Activated naive CD4-positive, alpha-beta T cell treated with anti-CD3 and anti-CD28 coated beads, Interleukin-2, amount 50 U/mL, for 24 hours (primary cell): ENCODE results near the gene LTBP1.
"Not testable (repeated sequence)": the region's sequence is repeated elsewhere in the genome, so short reads cannot be mapped to it uniquely, and the experiment has no call there.

Source experiments
- H3K27ac Mint-ChIP-seq: one replicate; pipeline ENCODE4 v1.8.0; 2021; ENCODE audit warnings: mild to moderate bottlenecking, mixed read lengths
- H3K27me3 Mint-ChIP-seq: one replicate; pipeline ENCODE4 v1.8.0; 2021; ENCODE audit warnings: mixed read lengths
- H3K36me3 Mint-ChIP-seq: one replicate; pipeline ENCODE4 v1.8.0; 2021; ENCODE audit warnings: mixed read lengths
- H3K4me1 Mint-ChIP-seq: one replicate; pipeline ENCODE4 v1.8.0; 2021; ENCODE audit warnings: mixed read lengths
- H3K4me3 Mint-ChIP-seq: one replicate; pipeline ENCODE4 v1.8.0; 2021; ENCODE audit warnings: mild to moderate bottlenecking, mixed read lengths
- H3K9me3 Mint-ChIP-seq: one replicate; pipeline ENCODE4 v1.8.0; 2021; ENCODE audit warnings: mixed read lengths

Gene LTBP1

DNA sequence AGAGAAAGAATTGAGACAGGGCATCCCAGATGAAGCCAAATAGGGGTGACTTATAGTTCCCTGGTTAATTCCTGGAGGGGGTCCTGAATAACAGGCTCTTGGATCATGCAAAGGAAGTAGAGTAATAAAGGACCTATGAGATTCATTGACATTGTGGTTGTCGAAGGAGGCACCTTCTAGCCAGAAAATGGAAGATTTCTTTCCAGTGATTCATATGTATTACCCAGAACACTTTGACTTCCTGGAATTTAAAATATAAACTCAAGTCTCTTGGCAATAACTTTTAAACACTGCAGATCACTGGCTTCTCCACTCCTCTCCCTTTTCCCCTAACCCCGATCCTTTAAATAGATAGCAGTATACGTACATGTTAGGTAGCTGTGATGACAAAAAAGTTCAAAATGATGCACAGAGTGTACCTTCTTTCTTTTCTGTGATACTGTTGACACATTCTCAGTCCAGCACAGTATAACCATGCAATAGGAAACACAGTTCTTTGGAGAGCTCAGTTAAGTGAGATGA, 211.8 kb downstream of the LTBP1 start:
- Mint-ChIP-seq H3K4me1 (no peaks in the 10 kb centered on the region), H3K27ac (peak overlapping the region; percentile 47), H3K27me3 (no peaks in the 10 kb centered on the region), H3K36me3 (no peaks in the 10 kb centered on the region), H3K9me3 (no peaks in the 10 kb centered on the region), H3K4me3 (no peak overlapping the region)

DNA sequence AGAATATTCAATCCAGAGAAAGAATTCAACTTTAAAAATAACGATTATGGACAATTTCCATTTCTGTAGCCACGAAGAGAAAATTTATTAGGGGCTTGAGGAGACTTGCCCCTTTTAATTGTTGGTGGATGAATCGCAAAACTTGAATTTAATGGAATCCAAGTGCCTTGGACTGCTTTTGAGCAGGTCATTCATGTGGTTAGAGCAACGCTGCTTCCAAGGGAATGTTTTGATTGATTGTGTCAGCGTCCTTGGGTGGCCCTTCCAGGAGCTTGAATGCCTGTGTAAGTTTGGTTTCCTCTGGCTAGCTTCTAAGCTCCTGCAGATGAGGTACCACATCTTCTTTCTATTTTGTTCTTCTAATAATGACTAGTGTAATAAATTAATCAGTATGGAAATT, 213.4 kb downstream of the LTBP1 start:
- Mint-ChIP-seq H3K9me3 (no peaks in the 10 kb centered on the region), H3K27me3 (no peaks in the 10 kb centered on the region), H3K27ac (no peak overlapping the region), H3K4me3 (no peak overlapping the region), H3K4me1 (no peaks in the 10 kb centered on the region), H3K36me3 (no peaks in the 10 kb centered on the region)

DNA sequence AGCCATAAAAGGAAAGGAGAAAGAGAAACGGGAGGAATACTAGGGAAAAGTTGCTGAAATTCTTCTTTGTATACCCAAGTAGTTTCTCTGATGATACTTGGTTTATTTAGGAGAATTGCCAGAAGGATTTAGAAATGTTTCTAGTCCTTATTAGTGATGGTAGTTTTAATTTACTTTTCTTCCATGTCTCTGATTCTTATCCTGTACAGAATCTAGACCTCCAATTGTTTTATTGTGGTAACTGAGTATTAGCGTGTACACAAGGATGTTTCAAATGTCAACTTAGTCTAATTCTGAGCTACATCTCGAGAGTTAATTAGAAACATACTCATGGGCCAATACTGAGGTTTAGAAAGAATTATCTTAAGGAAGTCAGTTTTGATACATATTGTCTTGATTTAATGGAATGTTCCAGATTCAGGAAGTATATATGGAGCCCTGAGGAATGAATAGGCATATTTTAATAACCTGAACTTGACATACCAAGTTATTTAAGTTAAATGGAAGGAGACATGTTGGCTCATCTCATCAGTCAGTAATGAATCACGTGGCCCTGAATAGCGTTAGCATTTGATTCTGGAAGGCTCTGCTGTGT, 219.6 kb downstream of the LTBP1 start:
- Mint-ChIP-seq H3K4me1 (no peaks in the 10 kb centered on the region), H3K4me3 (no peak overlapping the region), H3K27ac (no peak overlapping the region), H3K9me3 (no peaks in the 10 kb centered on the region), H3K27me3 (peaks cover 1% of the 10 kb centered on the region), H3K36me3 (no peaks in the 10 kb centered on the region)

DNA sequence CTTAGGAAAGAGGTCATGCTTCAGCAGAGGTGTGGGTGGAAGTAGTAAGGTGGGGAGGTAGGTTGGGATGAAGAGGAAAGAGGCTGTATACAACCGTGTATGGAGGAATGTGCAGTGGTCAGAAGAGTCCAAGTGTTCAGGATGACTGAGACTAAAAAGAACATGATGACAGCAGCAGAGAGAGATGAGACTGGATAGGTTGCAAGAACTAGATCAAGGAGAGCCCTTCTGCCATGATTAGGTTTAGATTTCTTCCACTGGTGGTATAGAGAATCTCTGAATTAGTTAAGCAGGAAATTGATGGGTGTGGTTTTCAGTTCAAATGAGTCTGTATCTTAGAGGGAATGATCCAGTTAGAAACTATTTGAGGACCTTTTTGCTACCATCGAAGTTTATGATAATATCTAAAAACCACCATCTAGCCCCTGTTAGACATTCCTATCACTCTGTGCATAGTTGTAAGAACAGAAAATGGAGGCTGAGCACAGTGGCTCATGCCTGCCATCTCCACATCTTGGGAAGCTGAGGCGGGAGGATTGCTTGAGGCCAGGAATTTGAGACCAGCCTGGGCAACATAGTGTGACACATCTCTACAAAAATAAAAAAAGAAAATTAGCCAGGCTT, 221.0 kb downstream of the LTBP1 start:
- no peaks in the 10 kb centered on the region for H3K36me3 Mint-ChIP-seq
- H3K4me1 Mint-ChIP-seq: no peaks in the 10 kb centered on the region
- H3K9me3 Mint-ChIP-seq: no peaks in the 10 kb centered on the region
- H3K4me3 Mint-ChIP-seq: no peak overlapping the region
- no peak overlapping the region for H3K27ac Mint-ChIP-seq
- peaks cover 1% of the 10 kb centered on the region for H3K27me3 Mint-ChIP-seq

DNA sequence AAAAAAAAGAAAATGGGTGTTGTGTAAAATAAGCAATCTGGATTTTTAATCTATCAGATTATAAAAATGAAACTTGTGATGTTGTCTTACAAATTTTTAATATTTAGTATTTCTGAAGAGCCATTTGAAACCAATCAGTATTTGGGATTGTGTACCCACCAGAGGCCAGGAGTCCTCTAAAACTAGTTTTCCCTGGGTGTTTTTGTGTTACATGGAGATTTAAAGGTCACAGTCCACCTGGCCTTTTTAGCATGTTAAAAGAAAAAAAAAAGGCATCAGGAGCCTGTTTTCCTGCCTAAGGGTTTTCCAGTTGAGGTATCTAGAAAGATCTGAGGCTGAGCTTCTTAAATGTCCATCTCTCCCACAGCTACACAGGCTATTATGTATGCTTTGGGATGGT, 221.7 kb downstream of the LTBP1 start:
- H3K4me3 Mint-ChIP-seq: no peak overlapping the region
- H3K27ac Mint-ChIP-seq: no peak overlapping the region
- H3K4me1 Mint-ChIP-seq: no peaks in the 10 kb centered on the region

DNA sequence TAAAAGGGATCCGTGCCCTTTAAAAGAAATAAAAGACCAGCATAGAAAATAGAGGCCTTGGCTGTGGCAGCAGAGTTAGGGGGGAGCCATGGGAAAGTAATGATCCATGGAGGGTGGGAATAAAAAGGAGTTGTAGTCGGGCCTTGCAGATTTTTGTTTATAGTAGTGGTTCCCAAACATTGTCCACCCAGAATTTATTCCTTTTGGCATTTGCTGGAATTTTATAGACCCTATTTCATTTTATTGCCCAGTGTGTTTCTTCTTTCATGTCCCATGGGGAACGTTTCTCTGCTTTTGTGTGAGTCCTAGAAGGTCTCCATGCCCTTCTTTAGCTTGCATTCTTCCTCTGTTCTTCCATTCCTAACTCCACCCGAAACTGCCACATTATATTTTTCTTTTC, 222.2 kb downstream of the LTBP1 start:
- no peaks in the 10 kb centered on the region for H3K36me3 Mint-ChIP-seq
- H3K4me3 Mint-ChIP-seq: no peak overlapping the region
- peaks cover 1% of the 10 kb centered on the region for H3K27me3 Mint-ChIP-seq
- H3K9me3 Mint-ChIP-seq: no peaks in the 10 kb centered on the region
- no peaks in the 10 kb centered on the region for H3K4me1 Mint-ChIP-seq
- no peak overlapping the region for H3K27ac Mint-ChIP-seq

More for the DNA sequence above, 221.7 kb downstream of the LTBP1 start:
- no peaks in the 10 kb centered on the region for H3K9me3 Mint-ChIP-seq
- H3K36me3 Mint-ChIP-seq: no peaks in the 10 kb centered on the region
- H3K27me3 Mint-ChIP-seq: peaks cover 1% of the 10 kb centered on the region

DNA sequence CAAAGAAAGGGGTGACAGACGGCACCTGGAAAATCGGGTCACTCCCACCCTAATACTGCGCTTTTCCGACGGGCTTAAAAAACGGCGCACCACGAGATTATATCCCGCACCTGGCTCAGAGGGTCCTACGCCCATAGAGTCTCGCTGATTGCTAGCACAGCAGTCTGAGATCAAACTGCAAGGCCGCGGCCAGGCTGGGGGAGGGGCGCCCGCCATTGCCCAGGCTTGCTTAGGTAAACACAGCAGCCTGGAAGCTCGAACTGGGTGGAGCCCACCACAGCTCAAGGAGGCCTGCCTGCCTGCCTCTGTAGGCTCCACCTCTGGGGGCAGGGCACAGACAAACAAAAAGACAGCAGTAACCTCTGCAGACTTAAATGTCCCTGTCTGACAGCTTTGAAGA, 223.5 kb downstream of the LTBP1 start:
- not testable (repeated sequence) for H3K4me1 Mint-ChIP-seq, H3K9me3 Mint-ChIP-seq, H3K36me3 Mint-ChIP-seq, H3K4me3 Mint-ChIP-seq, H3K27ac Mint-ChIP-seq, H3K27me3 Mint-ChIP-seq

DNA sequence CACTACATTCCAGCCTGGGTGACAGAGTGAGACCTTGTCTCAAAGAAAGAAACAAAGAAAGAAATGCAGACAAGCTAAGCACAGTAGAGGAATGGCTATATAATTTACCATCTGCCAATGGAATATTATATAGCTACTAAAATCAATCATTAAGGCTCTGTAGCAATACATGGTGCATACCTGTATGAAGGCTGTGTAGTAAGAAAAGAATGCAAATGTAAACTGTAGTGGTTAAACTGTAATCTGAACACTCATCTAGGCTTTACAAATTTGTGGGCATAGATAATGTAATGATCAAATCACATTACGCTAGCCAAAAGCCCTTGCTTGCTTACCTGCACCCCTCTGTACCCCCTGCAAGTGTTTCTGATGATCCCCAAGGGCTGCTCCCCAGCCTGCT, 230.9 kb downstream of the LTBP1 start:
- no peaks in the 10 kb centered on the region for H3K9me3 Mint-ChIP-seq
- H3K27me3 Mint-ChIP-seq: no peaks in the 10 kb centered on the region
- H3K4me1 Mint-ChIP-seq: no peaks in the 10 kb centered on the region
- H3K36me3 Mint-ChIP-seq: no peaks in the 10 kb centered on the region
- no peak overlapping the region for H3K27ac Mint-ChIP-seq
- H3K4me3 Mint-ChIP-seq: no peak overlapping the region

DNA sequence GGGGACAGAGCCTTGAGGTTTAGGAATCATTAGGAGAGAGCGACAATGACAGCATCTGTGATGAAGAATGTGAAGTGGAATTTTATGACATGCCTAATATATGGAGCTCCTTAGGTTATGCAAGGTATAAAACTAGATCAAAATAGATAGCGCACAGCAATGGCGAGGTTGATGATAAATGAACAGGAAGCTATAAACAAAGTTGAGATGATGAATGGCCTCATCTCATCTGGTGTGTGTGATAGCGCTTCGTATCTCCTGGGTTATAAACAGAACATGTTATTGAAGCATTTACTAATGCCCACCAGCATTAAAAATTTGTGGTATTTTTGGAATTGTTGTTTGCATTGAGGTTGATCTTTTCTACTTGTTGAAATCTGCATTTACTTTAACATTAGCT, 231.5 kb downstream of the LTBP1 start:
- Mint-ChIP-seq H3K4me1 (no peaks in the 10 kb centered on the region), H3K36me3 (no peaks in the 10 kb centered on the region), H3K4me3 (no peak overlapping the region), H3K27ac (no peak overlapping the region), H3K27me3 (no peaks in the 10 kb centered on the region), H3K9me3 (no peaks in the 10 kb centered on the region)

DNA sequence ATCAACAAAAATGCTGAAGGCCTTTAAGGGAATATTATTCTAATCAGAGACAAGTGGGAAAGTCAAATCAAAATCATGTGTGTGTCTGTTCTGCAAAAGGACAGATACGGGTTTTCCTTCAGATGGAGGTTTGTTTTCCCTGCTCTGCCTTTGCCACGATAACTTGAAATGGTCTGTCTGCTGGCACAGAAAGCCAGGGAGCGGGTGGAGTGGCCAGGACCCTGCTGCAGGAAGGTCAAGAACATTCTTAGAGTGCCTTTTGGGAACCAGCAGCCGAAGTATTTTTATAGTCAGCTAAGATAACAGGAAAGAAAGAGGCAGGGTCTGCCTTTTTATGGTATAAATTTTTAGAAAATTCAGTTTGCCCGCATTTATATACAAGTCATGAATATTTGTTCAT, 234.2 kb downstream of the LTBP1 start:
- Mint-ChIP-seq H3K27ac (no peak overlapping the region), H3K36me3 (no peaks in the 10 kb centered on the region), H3K27me3 (no peaks in the 10 kb centered on the region), H3K4me3 (no peak overlapping the region), H3K4me1 (no peaks in the 10 kb centered on the region), H3K9me3 (no peaks in the 10 kb centered on the region)

DNA sequence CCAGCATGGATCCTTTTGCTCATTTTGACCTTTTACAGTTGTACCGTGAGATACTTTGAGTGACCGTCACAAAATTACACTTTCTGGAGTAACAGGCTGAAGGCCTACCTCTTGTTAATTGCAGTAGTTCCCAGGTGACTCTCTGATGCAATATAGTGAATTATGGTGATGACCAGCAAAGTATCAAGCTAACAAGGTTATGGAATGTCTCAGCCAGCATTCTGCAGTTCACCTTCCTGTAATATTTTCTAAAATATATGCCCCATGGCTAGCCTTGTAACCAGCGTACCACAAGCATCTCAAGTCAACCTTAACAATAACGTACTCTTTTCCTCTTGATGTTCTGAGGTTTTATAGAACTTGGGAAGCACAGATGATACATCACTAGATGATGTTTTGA, 234.7 kb downstream of the LTBP1 start:
- no peaks in the 10 kb centered on the region for H3K27me3 Mint-ChIP-seq
- no peaks in the 10 kb centered on the region for H3K4me1 Mint-ChIP-seq
- H3K27ac Mint-ChIP-seq: no peak overlapping the region
- no peak overlapping the region for H3K4me3 Mint-ChIP-seq
- no peaks in the 10 kb centered on the region for H3K36me3 Mint-ChIP-seq
- no peaks in the 10 kb centered on the region for H3K9me3 Mint-ChIP-seq

DNA sequence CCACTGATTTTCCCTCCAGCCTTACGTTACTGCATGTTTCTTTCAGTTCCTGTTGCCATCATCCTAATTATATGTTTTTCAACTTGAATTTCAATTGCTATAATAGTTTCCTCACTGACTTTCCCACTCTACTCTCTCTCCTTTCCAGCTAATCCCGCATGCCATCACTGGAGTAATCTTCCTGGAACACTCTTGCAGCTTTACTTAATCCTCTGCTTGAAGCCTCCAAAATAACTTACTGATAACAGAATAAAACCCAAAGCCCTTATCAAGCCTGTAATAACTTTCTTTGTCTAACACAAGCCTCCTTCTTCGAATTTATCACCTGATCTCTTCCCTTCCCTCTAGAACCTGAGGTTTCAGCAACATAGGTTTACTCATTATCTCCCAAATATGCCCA, 237.3 kb downstream of the LTBP1 start:
- Mint-ChIP-seq H3K27me3 (no peaks in the 10 kb centered on the region), H3K9me3 (no peaks in the 10 kb centered on the region), H3K27ac (no peak overlapping the region), H3K36me3 (no peaks in the 10 kb centered on the region), H3K4me1 (no peaks in the 10 kb centered on the region), H3K4me3 (no peak overlapping the region)

DNA sequence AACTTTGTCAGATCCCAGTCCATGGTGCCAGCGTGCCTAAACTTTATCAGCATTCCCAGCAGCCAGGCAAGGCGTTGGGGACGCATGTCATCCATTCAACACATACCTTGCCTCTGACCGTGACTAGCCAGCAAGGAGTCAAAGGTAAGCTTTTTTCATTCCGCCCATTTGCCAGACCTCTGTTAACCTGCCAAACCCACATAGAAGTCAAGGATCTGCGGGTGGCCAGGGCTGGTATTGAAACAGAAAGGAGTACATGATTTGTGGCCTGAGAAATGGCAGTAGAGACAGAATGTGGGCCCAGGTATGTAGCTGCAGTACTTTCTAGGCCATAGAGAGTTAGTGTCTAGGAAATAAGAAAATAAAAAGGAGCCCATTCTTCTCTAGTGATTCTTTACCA, 240.2 kb downstream of the LTBP1 start:
- H3K9me3 Mint-ChIP-seq: no peaks in the 10 kb centered on the region
- no peaks in the 10 kb centered on the region for H3K4me1 Mint-ChIP-seq
- H3K4me3 Mint-ChIP-seq: no peak overlapping the region
- no peak overlapping the region for H3K27ac Mint-ChIP-seq
- no peaks in the 10 kb centered on the region for H3K27me3 Mint-ChIP-seq
- H3K36me3 Mint-ChIP-seq: no peaks in the 10 kb centered on the region

DNA sequence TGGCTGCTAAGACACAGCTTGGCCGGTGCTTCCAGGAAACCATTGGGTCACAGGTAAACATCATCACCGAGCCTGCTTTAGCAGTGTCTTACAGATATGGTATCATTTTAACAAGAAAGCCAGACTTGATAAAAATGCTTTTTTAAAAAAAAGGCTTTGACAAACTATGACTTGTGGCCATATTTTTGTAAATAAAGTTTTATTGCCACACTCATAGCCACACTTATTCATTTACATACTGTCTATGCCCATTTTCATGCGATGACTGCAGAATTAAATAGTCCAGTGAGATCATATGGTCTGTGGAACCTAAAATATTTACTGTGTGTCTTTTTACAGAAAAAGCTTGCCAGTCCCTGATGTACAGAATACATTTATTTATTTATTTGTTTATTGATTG, 242.0 kb downstream of the LTBP1 start:
- H3K4me3 Mint-ChIP-seq: no peak overlapping the region
- no peaks in the 10 kb centered on the region for H3K36me3 Mint-ChIP-seq
- no peaks in the 10 kb centered on the region for H3K9me3 Mint-ChIP-seq
- no peaks in the 10 kb centered on the region for H3K27me3 Mint-ChIP-seq
- H3K27ac Mint-ChIP-seq: no peak overlapping the region
- no peaks in the 10 kb centered on the region for H3K4me1 Mint-ChIP-seq

DNA sequence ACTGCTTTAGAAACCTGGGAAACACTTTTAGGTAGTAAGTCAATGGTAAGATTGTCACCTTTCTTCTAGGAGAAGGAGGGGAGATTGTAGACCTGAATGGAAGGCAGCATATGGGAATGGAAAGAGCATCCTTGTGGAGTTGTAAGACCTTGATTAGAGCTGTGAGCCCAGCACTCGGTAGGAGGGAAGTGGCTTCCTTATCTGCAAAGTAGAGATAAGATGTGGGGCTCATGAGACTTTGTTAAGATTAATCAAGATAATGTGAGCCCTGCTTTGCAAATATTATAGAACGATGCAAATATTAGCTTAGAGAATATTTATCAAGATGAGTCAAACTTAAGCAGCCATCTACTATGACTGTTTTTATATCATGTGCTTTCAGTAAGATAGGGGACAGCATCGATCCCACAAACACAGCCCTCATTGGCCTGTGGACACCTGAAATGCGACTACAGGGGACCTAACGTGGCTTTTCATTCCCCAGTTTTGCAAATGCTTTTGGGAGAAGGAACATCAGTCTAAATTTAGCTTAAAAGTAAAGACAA, 243.7 kb downstream of the LTBP1 start:
- no peaks in the 10 kb centered on the region for H3K27me3 Mint-ChIP-seq
- H3K36me3 Mint-ChIP-seq: no peaks in the 10 kb centered on the region
- H3K4me1 Mint-ChIP-seq: no peaks in the 10 kb centered on the region
- no peak overlapping the region for H3K4me3 Mint-ChIP-seq
- no peaks in the 10 kb centered on the region for H3K9me3 Mint-ChIP-seq
- H3K27ac Mint-ChIP-seq: no peak overlapping the region

DNA sequence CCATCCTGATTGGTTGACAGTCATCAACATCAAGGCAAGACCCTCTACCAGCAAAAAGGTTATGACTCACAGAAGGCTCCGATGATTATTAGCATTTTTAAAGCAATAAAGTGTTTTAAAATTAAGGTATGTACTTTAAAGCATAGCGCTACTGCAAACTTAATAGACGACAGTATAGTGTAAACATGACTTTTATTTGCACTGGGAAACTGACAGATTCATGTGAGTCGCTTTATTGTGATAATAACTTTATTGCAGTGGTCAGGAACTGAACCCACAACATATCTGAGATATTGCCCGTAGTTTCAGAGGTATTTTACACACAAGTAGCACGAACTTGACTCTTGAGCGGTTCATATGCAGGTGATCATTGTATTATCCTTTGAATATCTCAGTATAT, 249.1 kb downstream of the LTBP1 start:
- Mint-ChIP-seq H3K27me3 (peaks cover 3% of the 10 kb centered on the region), H3K27ac (no peak overlapping the region), H3K9me3 (no peaks in the 10 kb centered on the region), H3K4me3 (no peak overlapping the region), H3K36me3 (no peaks in the 10 kb centered on the region), H3K4me1 (no peaks in the 10 kb centered on the region)

DNA sequence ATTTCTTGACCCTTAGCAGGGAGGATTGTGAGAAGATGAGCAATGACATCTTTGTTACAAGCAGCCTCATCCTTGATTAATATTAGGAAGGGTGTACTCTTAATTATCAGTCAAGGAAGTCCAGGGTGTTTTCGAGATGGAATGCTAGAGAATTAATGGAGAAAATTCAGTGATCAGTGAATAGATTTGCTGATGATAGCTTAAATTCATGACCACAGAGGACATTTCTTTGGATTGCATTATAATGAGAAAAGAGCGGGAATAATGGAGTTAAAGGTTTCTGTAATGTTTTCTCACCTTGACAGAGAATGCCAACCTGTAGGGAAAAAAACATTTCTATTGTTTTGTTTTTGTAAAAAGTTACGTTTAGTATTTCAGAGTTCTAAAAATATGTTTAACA, 249.9 kb downstream of the LTBP1 start:
- no peaks in the 10 kb centered on the region for H3K36me3 Mint-ChIP-seq
- H3K4me1 Mint-ChIP-seq: no peaks in the 10 kb centered on the region
- no peaks in the 10 kb centered on the region for H3K9me3 Mint-ChIP-seq
- no peak overlapping the region for H3K4me3 Mint-ChIP-seq
- peaks cover 3% of the 10 kb centered on the region for H3K27me3 Mint-ChIP-seq
- no peak overlapping the region for H3K27ac Mint-ChIP-seq
